SU-DHL-6 (cell line): ENCODE results near the gene RPN1.
A peak's percentile ranks its signal among the peaks of the same experiment; 100 is the strongest.

Experiments
- H2AFZ ChIP-seq: fragments of 200-600 bp; sonication (generic); 2 replicates; pipeline ENCODE4 v1.6.1; 2014; ENCODE audit warnings: low read depth, mild to moderate bottlenecking, moderate library complexity, mixed read lengths, antibody characterized with exemption, low read length; ENCODE audit not compliant: severe bottlenecking
- H3F3A ChIP-seq: fragments of 200-600 bp; shearing (Covaris generic); 2 replicates; pipeline ENCODE4 v1.6.0; 2016; ENCODE audit warnings: antibody characterized with exemption, mild to moderate bottlenecking; ENCODE audit not compliant: insufficient read depth
- H3K27ac ChIP-seq: fragments of 200-600 bp; sonication (generic); 2 replicates; pipeline ENCODE4 v1.5.1; 2016; ENCODE audit warnings: low read depth, mild to moderate bottlenecking, low read length, moderate library complexity, mixed read lengths
- H3K27me3 ChIP-seq: fragments of 200-600 bp; sonication (generic), shearing (Covaris generic); 2 replicates; pipeline ENCODE4 v1.6.0; 2014; ENCODE audit warnings: mild to moderate bottlenecking, low read length
- H3K36me3 ChIP-seq: fragments of 200-600 bp; sonication (generic); 2 replicates; pipeline ENCODE4 v1.6.1; 2014; ENCODE audit warnings: mild to moderate bottlenecking, low read length, mixed read lengths
- H3K4me2 ChIP-seq: fragments of 300-600, 200-600 bp; shearing (Covaris generic), sonication (generic); 2 replicates; pipeline ENCODE4 v1.6.0; 2014; ENCODE audit warnings: low read length, low read depth, mild to moderate bottlenecking; ENCODE audit not compliant: poor library complexity, severe bottlenecking
- H3K4me3 ChIP-seq: fragments of 200-600 bp; sonication (generic); 2 replicates; pipeline ENCODE4 v1.5.1; 2014; ENCODE audit warnings: antibody characterized with exemption, low read length, mild to moderate bottlenecking, mixed read lengths; ENCODE audit not compliant: insufficient read depth, poor library complexity, severe bottlenecking
- H3K79me2 ChIP-seq: fragments of 200-600 bp; sonication (generic); 2 replicates; pipeline ENCODE4 v1.6.1; 2014; ENCODE audit warnings: mild to moderate bottlenecking, low read length, moderate library complexity; ENCODE audit not compliant: insufficient read depth
- H3K9ac ChIP-seq: fragments of 200-600 bp; sonication (generic); 2 replicates; pipeline ENCODE4 v1.7.0; 2014; ENCODE audit warnings: mild to moderate bottlenecking, low read length
- H3K9me2 ChIP-seq: fragments of 200-600 bp; sonication (generic); replicated peaks from 2 replicates; pipeline ENCODE4 v1.6.1; 2014; ENCODE audit warnings: low read length; ENCODE audit not compliant: insufficient read depth
- H3K9me3 ChIP-seq: fragments of 200-600 bp; sonication (generic); 2 replicates; pipeline ENCODE4 v1.6.1; 2014; ENCODE audit warnings: low read length, mixed read lengths; ENCODE audit not compliant: insufficient read depth
- H4K20me1 ChIP-seq: fragments of 200-600 bp; sonication (generic); 2 replicates; pipeline ENCODE4 v1.6.1; 2014; ENCODE audit warnings: low read depth, mild to moderate bottlenecking, antibody characterized with exemption, low read length, moderate library complexity, mixed read lengths
- EZH2phosphoT487 ChIP-seq: fragments of 200-600 bp; sonication (generic), shearing (Covaris generic); conservative IDR thresholded peaks from 2 replicates; pipeline ENCODE4 v1.6.1; 2018; ENCODE audit warnings: mild to moderate bottlenecking, antibody characterized with exemption, low read length, moderate library complexity, mixed read lengths
- TF ChIP-seq, protein P1 (sequence below): fragments of 200-600 bp; sonication (generic); IDR thresholded peaks from one replicate; pipeline ENCODE4 v1.5.1; 2017; ENCODE audit warnings: antibody characterized with exemption, mild to moderate bottlenecking, low read length, moderate library complexity; ENCODE audit not compliant: insufficient read depth, poor library complexity, severe bottlenecking

The RPN1 gene

DNA sequence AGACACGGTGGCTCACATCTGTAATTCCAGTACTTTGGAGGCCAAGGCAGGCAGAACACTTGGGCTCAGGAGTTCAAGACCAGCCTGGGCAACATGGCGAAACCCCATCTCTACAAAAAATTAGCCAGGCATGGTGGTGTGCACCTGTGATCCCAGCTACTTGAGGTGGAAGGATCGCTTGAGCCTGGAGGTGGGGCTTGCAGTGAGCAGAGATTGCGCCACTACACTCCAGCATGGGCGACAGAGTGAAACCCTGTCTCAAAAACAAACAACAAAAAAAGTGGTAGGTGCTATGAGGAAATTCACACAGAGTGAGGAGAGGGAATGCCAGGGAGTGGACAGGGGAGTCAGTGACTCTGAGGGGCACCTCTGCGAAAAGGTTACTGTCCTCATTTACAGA lies 29.4 kb downstream of the RPN1 start:
- Histone ChIP-seq H4K20me1 (no peaks in the 10 kb centered on the region), H3K36me3 (peaks cover 5% of the 10 kb centered on the region; the same call in 1 of the 2 replicates), H3K9me2 (no peaks in the 10 kb centered on the region), H3K4me3 (no peak overlapping the region), H2AFZ (no peak overlapping the region), H3K9me3 (no peaks in the 10 kb centered on the region), H3K79me2 (peaks cover 15% of the 10 kb centered on the region), H3K27ac (no peak overlapping the region), H3K4me2 (no peak overlapping the region), H3K27me3 (no peaks in the 10 kb centered on the region), H3F3A (peaks cover 17% of the 10 kb centered on the region), H3K9ac (no peak overlapping the region)
- TF ChIP-seq, protein P1, sequence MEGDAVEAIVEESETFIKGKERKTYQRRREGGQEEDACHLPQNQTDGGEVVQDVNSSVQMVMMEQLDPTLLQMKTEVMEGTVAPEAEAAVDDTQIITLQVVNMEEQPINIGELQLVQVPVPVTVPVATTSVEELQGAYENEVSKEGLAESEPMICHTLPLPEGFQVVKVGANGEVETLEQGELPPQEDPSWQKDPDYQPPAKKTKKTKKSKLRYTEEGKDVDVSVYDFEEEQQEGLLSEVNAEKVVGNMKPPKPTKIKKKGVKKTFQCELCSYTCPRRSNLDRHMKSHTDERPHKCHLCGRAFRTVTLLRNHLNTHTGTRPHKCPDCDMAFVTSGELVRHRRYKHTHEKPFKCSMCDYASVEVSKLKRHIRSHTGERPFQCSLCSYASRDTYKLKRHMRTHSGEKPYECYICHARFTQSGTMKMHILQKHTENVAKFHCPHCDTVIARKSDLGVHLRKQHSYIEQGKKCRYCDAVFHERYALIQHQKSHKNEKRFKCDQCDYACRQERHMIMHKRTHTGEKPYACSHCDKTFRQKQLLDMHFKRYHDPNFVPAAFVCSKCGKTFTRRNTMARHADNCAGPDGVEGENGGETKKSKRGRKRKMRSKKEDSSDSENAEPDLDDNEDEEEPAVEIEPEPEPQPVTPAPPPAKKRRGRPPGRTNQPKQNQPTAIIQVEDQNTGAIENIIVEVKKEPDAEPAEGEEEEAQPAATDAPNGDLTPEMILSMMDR: no peak
- no peak for TF ChIP-seq EZH2phosphoT487

DNA sequence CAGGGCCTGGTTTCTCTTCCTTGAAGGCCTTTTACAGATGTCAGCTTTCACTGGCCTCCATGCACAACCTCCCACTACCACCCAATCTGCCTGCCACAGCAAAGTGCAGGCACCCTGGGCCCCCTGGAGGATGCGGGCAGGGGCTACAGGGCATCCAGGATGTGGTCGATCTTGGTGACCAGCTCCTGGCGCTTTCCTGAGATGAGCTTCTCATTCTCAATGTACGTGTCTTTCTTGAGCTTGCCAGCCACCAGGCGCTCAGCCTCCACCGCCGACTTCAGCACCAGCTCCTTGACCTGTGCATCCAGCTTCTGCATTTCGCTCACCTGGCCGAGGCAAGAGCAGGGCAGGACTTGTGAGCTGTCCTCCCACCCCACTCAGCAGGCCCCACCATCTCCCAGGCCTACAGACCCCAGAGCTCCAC lies 30.3 kb downstream of the RPN1 start:
- Histone ChIP-seq H3K79me2 (peaks cover 15% of the 10 kb centered on the region), H3K36me3 (peaks cover 2% of the 10 kb centered on the region; the same call in 1 of the 2 replicates), H3K4me2 (no peak overlapping the region), H3K27ac (no peak overlapping the region), H3K9me3 (no peaks in the 10 kb centered on the region), H4K20me1 (no peaks in the 10 kb centered on the region), H3K4me3 (no peak overlapping the region), H3F3A (peaks cover 17% of the 10 kb centered on the region), H3K27me3 (no peaks in the 10 kb centered on the region), H2AFZ (no peak overlapping the region), H3K9me2 (no peaks in the 10 kb centered on the region), H3K9ac (no peak overlapping the region)
- TF ChIP-seq, protein P1: no peak
- TF ChIP-seq EZH2phosphoT487: no peak

DNA sequence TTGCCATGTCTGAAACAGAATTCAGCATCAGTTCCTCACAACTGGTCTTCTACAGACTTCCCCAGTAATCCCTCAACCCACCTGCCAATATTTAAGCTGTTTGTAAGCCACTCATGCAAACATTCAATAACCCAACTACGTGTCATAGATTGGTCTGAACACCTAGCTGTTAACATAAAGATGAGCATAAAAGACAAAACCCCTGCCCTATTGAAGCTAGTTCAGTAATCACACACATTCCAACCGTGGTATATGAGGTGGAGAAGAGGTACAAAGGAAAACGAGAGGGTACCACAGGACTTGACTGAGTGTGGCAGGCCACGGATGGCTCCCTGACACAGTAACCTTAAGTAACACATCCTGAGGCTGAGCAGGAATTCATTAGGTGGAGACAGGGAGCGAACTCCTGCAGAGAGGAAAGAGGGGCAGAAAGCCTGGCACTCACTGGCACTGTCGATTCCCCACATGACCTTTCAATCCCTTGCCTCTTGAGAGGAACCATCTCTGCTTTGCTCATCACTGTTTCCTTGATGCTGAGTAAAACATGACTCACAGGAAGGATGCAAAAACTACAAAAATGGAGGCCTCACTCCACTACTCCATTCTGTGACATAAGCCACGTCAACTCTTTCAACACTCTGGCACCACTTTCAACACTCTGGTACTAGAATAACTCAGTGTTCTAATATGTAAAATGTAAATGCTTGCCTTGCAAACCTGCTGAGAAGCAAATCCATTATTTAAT lies 31.3 kb downstream of the RPN1 start:
- Histone ChIP-seq H3K27ac (no peak overlapping the region; the same call in 1 of the 2 replicates), H3K4me3 (peak overlapping the region; percentile 89), H3K36me3 (no peaks in the 10 kb centered on the region), H3F3A (peaks cover 17% of the 10 kb centered on the region), H4K20me1 (no peaks in the 10 kb centered on the region), H3K79me2 (peaks cover 15% of the 10 kb centered on the region), H3K9me2 (no peaks in the 10 kb centered on the region), H3K9me3 (no peaks in the 10 kb centered on the region), H2AFZ (no peak overlapping the region), H3K9ac (peak overlapping the region; percentile 86), H3K4me2 (peak overlapping the region; percentile 84), H3K27me3 (no peaks in the 10 kb centered on the region)
- TF ChIP-seq, protein P1: no peak
- TF ChIP-seq EZH2phosphoT487: no peak
